SK-N-SH treated with all-trans-retinoic acid at 6 μM for 48 hours (cell line): ENCODE results near the gene FCGBP.
"Not testable (repeated sequence)": the region's sequence is repeated elsewhere in the genome, so short reads cannot be mapped to it uniquely, and the experiment has no call there.

Experiments
- ARNTL ChIP-seq: fragments of 450-650 bp; formaldehyde crosslinking; IDR thresholded peaks from 2 replicates; pipeline ENCODE4 v1.5.0; 2020; ENCODE audit warnings: low read depth, mild to moderate bottlenecking, moderate library complexity, borderline replicate concordance
- BACH2 ChIP-seq: fragments of 250-450 bp; sonication (Bioruptor Pico); IDR thresholded peaks from 2 replicates; pipeline ENCODE4 v1.9.0; 2021; ENCODE audit warnings: mild to moderate bottlenecking, borderline replicate concordance
- CSDC2 ChIP-seq: fragments of 250-450 bp; sonication (Bioruptor Pico); IDR thresholded peaks from 2 replicates; pipeline ENCODE4 v1.5.0; 2020; ENCODE audit warnings: mild to moderate bottlenecking, moderate library complexity
- PPARA ChIP-seq: fragments of 250-450 bp; sonication (Bioruptor Pico); IDR thresholded peaks from 2 replicates; pipeline ENCODE4 v1.5.0; 2020; ENCODE audit warnings: mild to moderate bottlenecking, borderline replicate concordance
- RARB ChIP-seq: fragments of 250-450 bp; sonication (Bioruptor Pico); IDR thresholded peaks from 2 replicates; pipeline ENCODE4 v1.8.0; 2021; ENCODE audit warnings: mild to moderate bottlenecking, moderate library complexity
- TCF4 ChIP-seq: fragments of 250-450 bp; sonication (Bioruptor Pico); IDR thresholded peaks from 2 replicates; pipeline ENCODE4 v1.8.0; 2021; ENCODE audit warnings: mild to moderate bottlenecking, moderate library complexity, borderline replicate concordance
- ZNF565 ChIP-seq: fragments of 450-650 bp; formaldehyde crosslinking; conservative IDR thresholded peaks from 2 replicates; pipeline ENCODE4 v1.5.0; 2020; ENCODE audit warnings: low read depth, mild to moderate bottlenecking, moderate library complexity
- TF ChIP-seq, protein P1 (sequence below): fragments of 250-450 bp; sonication (Bioruptor Pico); IDR thresholded peaks from 2 replicates; pipeline ENCODE4 v1.8.0; 2020; ENCODE audit warnings: mild to moderate bottlenecking, moderate library complexity, borderline replicate concordance

DNA sequence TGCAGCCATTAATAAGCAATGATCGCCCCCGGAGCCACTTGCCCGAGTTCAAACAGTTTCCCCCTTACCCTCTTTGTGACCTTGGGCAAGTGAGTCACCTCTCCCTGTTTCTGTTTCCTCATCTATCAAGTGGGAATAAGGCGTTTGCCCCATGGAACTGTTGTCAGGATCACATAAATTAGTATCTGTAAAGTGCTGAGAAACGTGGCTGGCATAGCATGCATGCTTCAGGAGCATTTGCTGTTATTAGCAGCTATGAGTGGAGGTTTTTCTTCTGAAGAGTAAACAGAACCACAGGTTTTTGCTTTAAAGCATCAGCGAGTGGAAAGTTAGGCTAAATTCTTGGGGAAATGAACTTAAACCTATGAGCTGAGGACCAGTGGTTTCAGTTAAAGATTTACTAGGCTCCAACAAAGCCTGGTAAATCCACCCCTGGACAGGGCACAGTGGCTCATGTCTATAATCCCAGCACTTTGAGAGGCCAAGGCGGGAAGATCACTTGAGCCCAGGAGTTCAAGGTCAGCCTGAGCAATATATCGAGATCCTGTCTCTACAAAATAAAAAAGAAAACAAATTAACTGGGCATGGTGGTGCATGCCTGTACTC lies 30.8 kb downstream of the FCGBP start:
- TF ChIP-seq ZNF565 (CRISPR knock-in tag); BACH2; ARNTL (CRISPR knock-in tag); TCF4 (CRISPR knock-in tag); CSDC2 (CRISPR knock-in tag); PPARA; RARB (CRISPR knock-in tag): not testable (repeated sequence)
- TF ChIP-seq, protein P1, sequence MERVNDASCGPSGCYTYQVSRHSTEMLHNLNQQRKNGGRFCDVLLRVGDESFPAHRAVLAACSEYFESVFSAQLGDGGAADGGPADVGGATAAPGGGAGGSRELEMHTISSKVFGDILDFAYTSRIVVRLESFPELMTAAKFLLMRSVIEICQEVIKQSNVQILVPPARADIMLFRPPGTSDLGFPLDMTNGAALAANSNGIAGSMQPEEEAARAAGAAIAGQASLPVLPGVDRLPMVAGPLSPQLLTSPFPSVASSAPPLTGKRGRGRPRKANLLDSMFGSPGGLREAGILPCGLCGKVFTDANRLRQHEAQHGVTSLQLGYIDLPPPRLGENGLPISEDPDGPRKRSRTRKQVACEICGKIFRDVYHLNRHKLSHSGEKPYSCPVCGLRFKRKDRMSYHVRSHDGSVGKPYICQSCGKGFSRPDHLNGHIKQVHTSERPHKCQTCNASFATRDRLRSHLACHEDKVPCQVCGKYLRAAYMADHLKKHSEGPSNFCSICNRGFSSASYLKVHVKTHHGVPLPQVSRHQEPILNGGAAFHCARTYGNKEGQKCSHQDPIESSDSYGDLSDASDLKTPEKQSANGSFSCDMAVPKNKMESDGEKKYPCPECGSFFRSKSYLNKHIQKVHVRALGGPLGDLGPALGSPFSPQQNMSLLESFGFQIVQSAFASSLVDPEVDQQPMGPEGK (CRISPR knock-in tag): not testable (repeated sequence)
